Liver (tissue), 9 donors: Measurements from ENCODE around the gene PRTFDC1. TPM values are rescaled to one million over a fixed set of nuclear protein-coding genes. Genes with fewer than 3 reads are reported as not detected.

ENCODE experiments used
- DNase-seq: peaks from one replicate; pipeline ENCODE4 v3.0.0-alpha.2; 2017; ENCODE audit warnings: low spot score
- H3K27ac ChIP-seq, 2 donors: one replicate each; pipeline ENCODE4 v1.7.0; 2013; ENCODE audit warnings: inconsistent platforms in 2 of 2, low read length in 2 of 2, control low read depth in 1 of 2, low read depth in 1 of 2, mild to moderate bottlenecking in 1 of 2
- H3K27me3 ChIP-seq, 4 donors: one replicate each; pipeline versions ENCODE4 v1.6.1 to v1.7.0; 2013; ENCODE audit warnings: low read length in 3 of 4, inconsistent platforms in 1 of 4, mild to moderate bottlenecking in 1 of 4, moderate library complexity in 1 of 4; ENCODE audit not compliant: control insufficient read depth in 4 of 4, insufficient read depth in 4 of 4
- H3K36me3 ChIP-seq, 4 donors: one replicate each; pipeline versions ENCODE4 v1.6.1 to v1.7.0; 2013; ENCODE audit warnings: low read length in 3 of 4, mild to moderate bottlenecking in 3 of 4, low read depth in 1 of 4, moderate library complexity in 1 of 4; ENCODE audit not compliant: control insufficient read depth in 4 of 4, insufficient read depth in 3 of 4
- H3K4me1 ChIP-seq, 4 donors: one replicate each; pipeline versions ENCODE4 v1.6.1 to v1.7.0; 2013; ENCODE audit warnings: low read length in 3 of 4, mild to moderate bottlenecking in 3 of 4, moderate library complexity in 1 of 4; ENCODE audit not compliant: control insufficient read depth in 4 of 4, insufficient read depth in 4 of 4
- H3K4me3 ChIP-seq, 3 donors: one replicate each; pipeline versions ENCODE4 v1.6.1 to v1.7.0; 2013; ENCODE audit warnings: low read length in 3 of 3, control low read depth in 1 of 3, low read depth in 1 of 3, mild to moderate bottlenecking in 1 of 3
- H3K9ac ChIP-seq, 2 donors: one replicate each; pipeline ENCODE4 v1.7.0; 2013; ENCODE audit warnings: low read length in 2 of 2, mild to moderate bottlenecking in 2 of 2, moderate library complexity in 2 of 2, control low read depth in 1 of 2, low read depth in 1 of 2
- H3K9me3 ChIP-seq, 4 donors: one replicate each; pipeline versions ENCODE4 v1.6.1 to v1.7.0; 2013; ENCODE audit warnings: low read length in 3 of 4; ENCODE audit not compliant: control insufficient read depth in 4 of 4
- ATF3 ChIP-seq: IDR thresholded peaks from 2 replicates; pipeline ENCODE4 v1.6.1; 2016; ENCODE audit warnings: antibody characterized with exemption
- CTCF ChIP-seq: fragments of 150-350 bp; IDR thresholded peaks from 2 replicates; pipeline ENCODE4 v1.5.1; 2017; ENCODE audit warnings: improper control_type of control experiment, low read depth, low read length; ENCODE audit not compliant: missing input control
- EGR1 ChIP-seq, 2 donors: IDR thresholded peaks; 2 replicates each; pipeline ENCODE4 v1.6.1; 2016 to 2018; ENCODE audit warnings: antibody characterized with exemption in 2 of 2, low read depth in 2 of 2
- GABPA ChIP-seq, 2 donors: IDR thresholded peaks in 1 of 2; conservative IDR thresholded peaks in 1 of 2; 2 replicates each; pipeline ENCODE4 v1.6.1; 2016; ENCODE audit warnings: antibody characterized with exemption in 2 of 2, mild to moderate bottlenecking in 1 of 2, moderate library complexity in 1 of 2
- HNF4A ChIP-seq, 2 donors: conservative IDR thresholded peaks; 2 replicates each; pipeline ENCODE4 v1.6.1; 2016; ENCODE audit warnings: antibody characterized with exemption in 2 of 2, mild to moderate bottlenecking in 2 of 2
- HNF4G ChIP-seq: IDR thresholded peaks from 2 replicates; pipeline ENCODE4 v1.6.1; 2016; ENCODE audit warnings: antibody characterized with exemption
- JUND ChIP-seq, 2 donors: IDR thresholded peaks; 2 replicates each; pipeline ENCODE4 v1.6.1; 2016; ENCODE audit warnings: antibody characterized with exemption in 2 of 2
- MAX ChIP-seq: IDR thresholded peaks from 2 replicates; pipeline ENCODE4 v1.6.1; 2016; ENCODE audit warnings: antibody characterized with exemption
- NR2F2 ChIP-seq: IDR thresholded peaks from 2 replicates; pipeline ENCODE4 v1.6.1; 2016; ENCODE audit warnings: antibody characterized with exemption
- RAD21 ChIP-seq, 2 donors: IDR thresholded peaks; 2 replicates each; pipeline ENCODE4 v1.6.1; 2016; ENCODE audit warnings: antibody characterized with exemption in 2 of 2, mild to moderate bottlenecking in 2 of 2
- REST ChIP-seq: IDR thresholded peaks from 2 replicates; pipeline ENCODE4 v1.6.1; 2016; ENCODE audit warnings: antibody characterized with exemption, mild to moderate bottlenecking
- SP1 ChIP-seq: IDR thresholded peaks from 2 replicates; pipeline ENCODE4 v1.6.1; 2018; ENCODE audit warnings: antibody characterized with exemption, mild to moderate bottlenecking
- TAF1 ChIP-seq: conservative IDR thresholded peaks from 2 replicates; pipeline ENCODE4 v1.6.1; 2016; ENCODE audit warnings: antibody characterized with exemption, mild to moderate bottlenecking
- YY1 ChIP-seq: IDR thresholded peaks from 2 replicates; pipeline ENCODE4 v1.6.1; 2016; ENCODE audit warnings: antibody characterized with exemption, mild to moderate bottlenecking
- ZBTB33 ChIP-seq: IDR thresholded peaks from 2 replicates; pipeline ENCODE4 v1.6.1; 2016; ENCODE audit warnings: antibody characterized with exemption
- WGBS: extraction: QIAGEN DNeasy Blood & Tissue Kit; methylation state at CpG from one replicate; pipeline ENCODE4 v1.1.7; 2013; 5-methylcytosine and 5-hydroxymethylcytosine counted together
- polyA plus RNA-seq, 2 donors: library from polyadenylated mRNA; stranded (reverse) in 1 of 2; unstranded in 1 of 2; fragments of 200-250 nt in 1 of 2; fragments of >200 nt in 1 of 2; fragmentation: Nextera tagmentation in 1 of 2; extraction: Ambion mirVana in 1 of 2; gene quantifications; one replicate each; pipeline versions ENCODE4 v1.2.1 to v1.2.3, GENCODE V29; 2013 to 2015
- total RNA-seq, 2 donors: library from RNA; depleted of rRNA; stranded (reverse); fragments of >200 nt; gene quantifications; one replicate each; pipeline ENCODE4 v1.2.3, GENCODE V29; 2014
- donor health status: healthy.
- donor health status: healthy.
- donor health status: healthy.
- donor health status: healthy.
- donor health status: healthy.

PRTFDC1 gene
- total and polyA plus RNA-seq, 4 donors, result 0.93 to 3.1 (median 1.9) TPM

GRCh38 chr10:24871011-24871935 is 81.1 kb downstream of the PRTFDC1 start:
- H3K27me3 ChIP-seq, result no peaks in the 10 kb centered on the region
- WGBS, result 88% methylated on average over 13 of the region's 13 CpGs
- H3K4me3 ChIP-seq, result no peak overlapping the region
- H3K27ac ChIP-seq, result no peak overlapping the region
- no peaks in the 10 kb centered on the region for H3K9me3 ChIP-seq
- no peaks in the 10 kb centered on the region for H3K4me1 ChIP-seq
- no peak overlapping the region for H3K9ac ChIP-seq
- TF ChIP-seq MAX (no peak), ZBTB33 (no peak), YY1 (no peak), GABPA (IDR thresholded peaks at IDR 0.05 in 1 of 2, conservative IDR thresholded peaks at IDR 0.05 in 1 of 2) (no peak), SP1 (no peak), HNF4G (no peak), HNF4A (conservative IDR thresholded peaks at IDR 0.05) (no peak)
- DNase-seq, result no peak
- H3K36me3 ChIP-seq, result no peaks in the 10 kb centered on the region

- Histone ChIP-seq H3K4me3 (no peak overlapping the region), H3K9me3 (no peaks in the 10 kb centered on the region), H3K27me3 (no peaks in the 10 kb centered on the region), H3K4me1 (no peaks in the 10 kb centered on the region), H3K27ac (no peak overlapping the region), H3K36me3 (no peaks in the 10 kb centered on the region), H3K9ac (no peak overlapping the region)
- 63% methylated on average over 2 of the region's 2 CpGs for WGBS
- TF ChIP-seq TAF1 (no peak), HNF4G (no peak), JUND (IDR thresholded peaks at IDR 0.05) (no peak), ZBTB33 (no peak), GABPA (IDR thresholded peaks at IDR 0.05 in 1 of 2, conservative IDR thresholded peaks at IDR 0.05 in 1 of 2) (no peak), REST (no peak), RAD21 (IDR thresholded peaks at IDR 0.05) (no peak), NR2F2 (no peak), YY1 (no peak), HNF4A (conservative IDR thresholded peaks at IDR 0.05) (no peak), ATF3 (no peak), SP1 (no peak), MAX (no peak), EGR1 (IDR thresholded peaks at IDR 0.05; ENCODE audit: low read depth in 2 of 2) (no peak), CTCF (no peak)
- no peak for DNase-seq
Observed at GRCh38 chr10:24869354-24870015, 82.9 kb downstream of the PRTFDC1 start.
